HTERT RPE-1 (cell line): ENCODE data around the gene TMEM204.

Experiments used
- in situ Hi-C: fragments of 300-500 bp; cut with MboI; formaldehyde crosslinking; loops from 4 replicates; pipeline ENCODE4 v1.14.3; 2020; ENCODE audit warnings: low sequenced_read_pairs

The TMEM204 gene

DNA sequence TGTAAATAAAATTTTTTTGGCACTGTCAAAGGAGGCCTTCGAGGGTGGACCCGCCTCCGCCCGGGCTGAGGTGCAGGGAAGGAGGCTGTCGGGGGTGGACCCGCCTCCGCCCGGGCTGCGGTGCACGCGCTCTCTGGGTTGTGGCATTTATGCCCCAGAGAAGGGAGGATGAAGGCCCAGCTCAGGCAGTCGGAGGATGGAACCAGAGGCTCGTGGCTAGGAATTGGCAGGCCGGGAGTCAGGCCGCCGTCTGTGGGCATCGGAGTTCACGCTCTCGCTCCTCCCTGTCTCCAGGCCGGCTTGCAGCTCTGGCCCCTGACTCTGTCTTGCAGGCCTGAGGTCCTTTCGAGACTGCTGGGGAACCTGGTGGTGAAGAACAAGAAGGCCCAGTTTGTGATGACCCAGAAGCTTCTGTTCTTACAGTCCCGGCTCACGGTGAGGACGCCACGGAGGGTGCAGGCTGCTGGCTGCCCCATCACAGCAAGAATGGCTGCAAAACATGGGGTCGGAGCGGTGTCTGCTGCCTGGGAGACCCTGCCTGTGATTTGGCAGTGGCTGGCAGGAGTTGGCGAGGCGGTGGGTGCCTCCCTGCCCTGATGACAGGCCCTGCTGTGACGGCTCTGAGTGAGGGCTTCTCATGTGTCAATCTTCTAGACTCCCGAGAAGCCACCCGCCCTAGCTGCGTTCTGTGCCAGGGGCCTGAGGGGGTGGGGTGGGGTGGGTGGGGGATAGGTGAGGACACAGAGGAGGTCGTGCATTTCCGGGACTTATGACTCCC lies 34.4 kb upstream of the TMEM204 start:
- in situ Hi-C loops, result no loop called here

DNA sequence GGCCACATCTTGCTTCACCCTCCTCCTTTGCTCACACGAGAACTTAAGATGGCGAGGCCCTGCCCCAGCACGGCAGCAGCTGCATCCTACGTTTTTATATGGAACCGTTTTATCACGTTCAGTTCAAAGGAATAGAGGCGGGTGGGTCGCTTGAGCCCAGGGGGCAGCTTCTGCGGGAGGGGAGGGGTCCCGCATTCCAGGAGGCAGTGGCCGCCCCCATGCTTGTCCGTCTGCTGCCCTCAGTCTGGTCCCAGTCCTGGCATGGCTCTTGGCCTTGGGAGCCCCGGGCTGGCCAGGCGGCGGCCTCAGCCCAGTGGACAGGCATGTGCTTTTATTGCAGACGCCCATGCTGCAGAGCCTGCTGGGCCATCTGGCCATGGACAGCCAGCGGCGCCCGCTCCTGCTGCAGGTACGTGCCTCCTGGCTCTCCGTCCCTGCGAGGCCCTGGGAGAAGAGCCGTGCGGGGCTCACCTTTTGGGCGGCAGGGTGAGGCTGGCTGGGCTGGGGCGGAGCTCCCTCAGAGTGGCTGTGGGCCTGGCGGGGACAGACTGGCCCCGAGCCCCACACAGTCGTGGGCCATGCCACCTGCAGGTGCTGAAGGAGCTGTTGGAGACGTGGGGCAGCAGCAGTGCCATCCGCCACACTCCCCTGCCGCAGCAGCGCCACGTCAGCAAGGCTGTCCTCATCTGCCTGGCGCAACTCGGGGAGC lies 33.6 kb upstream of the TMEM204 start:
- in situ Hi-C loops, result no loop called here

DNA sequence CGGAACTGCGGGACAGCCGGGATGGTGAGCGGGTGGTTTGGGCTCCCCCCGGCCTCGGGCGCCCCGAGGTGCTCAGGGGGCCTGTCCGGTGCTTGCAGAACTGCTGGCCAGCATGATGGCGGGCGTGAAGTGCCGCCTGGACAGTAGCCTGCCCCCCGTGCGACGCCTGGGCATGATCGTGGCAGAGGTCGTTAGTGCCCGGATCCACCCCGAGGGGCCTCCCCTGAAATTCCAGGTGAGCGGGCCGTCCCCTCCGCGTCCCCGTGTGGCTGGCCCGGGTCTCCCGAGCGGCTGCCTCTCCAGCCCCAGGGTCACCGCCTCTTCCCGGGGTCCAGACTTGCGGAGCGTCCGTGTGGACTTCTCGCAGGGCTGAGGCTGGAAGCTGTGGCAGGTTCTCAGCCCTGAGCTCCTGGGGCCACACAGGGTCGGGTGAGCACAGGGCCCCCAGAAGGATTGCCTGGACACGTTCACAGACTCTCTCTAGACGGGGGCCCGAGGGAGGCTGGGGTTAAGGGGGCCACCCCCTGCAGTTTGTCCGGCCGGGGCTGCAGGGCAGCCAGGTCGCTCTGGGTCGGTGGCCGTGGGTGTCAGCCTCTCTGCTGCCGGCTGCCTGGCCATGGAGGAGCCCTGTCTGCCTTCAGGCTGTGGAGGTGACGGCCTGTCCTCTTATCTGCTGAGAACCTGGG lies 32.9 kb upstream of the TMEM204 start:
- in situ Hi-C loops, result no loop called here

DNA sequence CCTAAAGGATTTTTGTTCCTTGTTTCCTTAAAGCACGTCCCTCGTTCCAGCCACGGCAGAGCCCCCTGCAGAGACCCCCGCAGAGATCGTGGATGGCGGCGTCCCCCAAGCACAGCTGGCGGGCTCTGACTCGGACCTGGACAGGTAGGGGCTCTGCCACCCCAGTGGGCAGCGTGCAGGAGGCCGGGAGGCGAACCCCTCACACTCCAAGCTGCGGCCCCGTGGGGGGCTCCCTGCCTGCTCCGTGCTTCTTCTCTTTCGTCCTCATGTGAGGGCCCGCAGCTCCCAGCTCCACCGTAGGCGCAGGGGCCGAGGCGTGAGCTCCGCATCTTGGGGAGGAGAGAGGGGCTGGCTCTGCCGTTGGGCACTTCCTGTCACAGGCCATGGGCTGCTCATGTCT lies 31.8 kb upstream of the TMEM204 start:
- in situ Hi-C loops, result no loop called here

DNA sequence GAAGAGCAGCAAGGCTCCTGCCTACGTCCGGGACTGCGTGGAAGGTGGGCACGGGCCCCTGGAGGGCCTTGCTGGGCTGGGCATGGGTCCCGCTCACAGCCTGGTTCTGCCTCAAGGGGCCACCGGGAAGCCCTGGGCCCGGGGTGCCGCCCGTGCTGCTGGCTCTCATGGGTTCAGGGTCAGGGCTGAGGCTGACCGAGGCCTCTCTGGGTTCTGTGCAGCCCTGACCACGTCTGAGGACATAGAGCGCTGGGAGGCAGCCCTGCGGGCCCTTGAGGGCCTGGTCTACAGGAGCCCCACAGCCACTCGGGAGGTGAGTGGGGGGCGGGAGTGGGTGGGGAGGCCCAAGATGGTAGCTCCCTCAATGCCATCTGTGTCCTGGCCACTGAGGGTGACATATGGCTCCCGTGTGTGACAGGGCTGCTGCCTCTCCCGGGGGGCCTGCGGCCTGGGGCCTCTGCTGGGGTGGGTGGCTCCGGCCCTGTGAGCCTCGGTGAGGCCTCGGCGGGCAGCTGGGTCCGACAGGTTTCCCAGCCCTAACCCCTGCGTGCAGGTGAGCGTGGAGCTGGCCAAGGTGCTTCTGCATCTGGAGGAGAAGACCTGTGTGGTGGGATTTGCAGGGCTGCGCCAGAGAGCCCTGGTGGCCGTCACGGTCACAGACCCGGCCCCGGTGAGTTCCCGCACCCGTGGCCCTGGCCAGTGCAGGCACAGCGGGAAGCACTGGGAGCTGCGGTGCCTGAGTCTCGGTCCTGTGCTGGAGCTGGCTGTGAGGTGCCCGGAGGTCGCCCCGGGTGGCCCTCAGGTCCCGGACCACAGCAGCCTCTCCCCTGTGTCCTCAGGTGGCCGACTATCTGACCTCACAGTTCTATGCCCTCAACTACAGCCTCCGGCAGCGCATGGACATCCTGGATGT lies 31.1 kb upstream of the TMEM204 start:
- in situ Hi-C loops, result no loop called here

DNA sequence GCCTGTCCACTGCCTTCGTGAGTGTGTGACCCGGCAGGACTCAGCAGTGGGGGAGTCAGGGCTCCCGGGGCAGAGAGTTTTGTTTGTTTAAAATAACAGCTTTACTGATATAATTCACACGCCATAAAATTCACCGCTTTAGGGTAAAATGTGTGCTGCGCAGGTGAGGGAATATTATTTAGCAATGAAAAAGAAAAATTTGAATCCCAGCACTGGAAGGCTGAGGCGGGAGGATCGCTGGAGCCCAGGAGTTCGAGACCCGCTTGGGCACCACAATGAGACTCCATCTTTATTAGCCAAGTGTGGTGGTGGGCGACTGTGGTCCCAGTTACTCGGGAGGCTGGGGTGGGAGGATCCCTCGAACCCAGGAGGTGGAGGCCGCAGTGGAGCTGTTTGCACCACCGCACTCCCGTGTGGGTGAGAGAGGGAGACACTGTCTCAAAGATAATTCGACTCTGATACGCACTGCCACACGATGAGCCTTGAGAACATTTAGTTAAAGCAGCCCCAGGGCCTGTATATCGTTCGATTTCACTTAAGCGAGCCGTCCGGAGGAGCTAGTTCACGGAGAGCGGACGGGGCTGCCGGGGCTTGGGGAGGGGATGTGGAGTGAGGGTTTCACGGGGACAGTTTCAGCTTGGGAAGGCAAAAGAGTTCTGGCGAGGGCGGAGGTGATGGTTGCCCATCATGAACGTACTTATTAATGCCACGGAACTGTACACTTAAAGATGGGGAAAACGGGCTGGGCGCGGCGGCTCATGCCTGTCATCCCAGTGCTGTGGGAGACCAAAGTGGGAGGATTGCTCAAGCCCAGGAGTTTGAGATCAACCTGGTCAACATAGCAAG lies 30.1 kb upstream of the TMEM204 start:
- in situ Hi-C loops, result no loop called here

DNA sequence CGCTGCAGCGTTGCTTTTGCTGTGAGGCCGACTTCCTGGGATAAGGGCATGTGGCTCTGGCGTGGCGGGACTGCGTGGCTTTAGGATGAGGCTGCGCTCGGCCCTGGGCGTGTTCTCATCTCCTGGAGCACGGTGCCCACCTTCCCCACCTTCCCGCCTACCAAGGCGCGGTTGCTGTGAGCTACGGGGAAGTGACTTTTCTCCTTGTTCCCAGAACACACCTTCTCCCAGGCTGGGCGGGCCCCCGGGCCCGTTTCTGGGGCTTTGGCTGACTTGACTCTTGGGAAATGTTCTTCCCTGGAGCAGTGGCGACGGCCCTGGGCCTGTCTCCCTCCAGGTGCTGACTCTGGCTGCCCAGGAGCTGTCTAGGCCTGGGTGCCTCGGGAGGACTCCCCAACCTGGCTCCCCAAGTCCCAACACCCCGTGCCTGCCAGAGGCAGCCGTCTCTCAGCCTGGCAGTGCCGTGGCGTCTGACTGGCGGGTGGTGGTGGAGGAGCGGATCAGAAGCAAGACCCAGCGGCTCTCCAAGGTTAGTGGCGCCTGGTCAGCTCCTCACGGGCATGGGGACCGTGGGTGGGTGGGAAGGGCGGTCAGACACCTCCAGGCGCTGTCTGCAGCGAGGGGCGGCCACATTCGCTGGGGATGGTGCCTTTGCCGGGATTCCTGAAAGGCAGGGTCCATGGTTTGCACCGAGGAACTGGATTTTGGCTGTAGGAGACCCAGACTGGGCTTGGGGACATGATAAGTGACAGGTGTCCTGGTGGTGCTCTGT lies 28.2 kb upstream of the TMEM204 start:
- in situ Hi-C loops, result no loop called here

DNA sequence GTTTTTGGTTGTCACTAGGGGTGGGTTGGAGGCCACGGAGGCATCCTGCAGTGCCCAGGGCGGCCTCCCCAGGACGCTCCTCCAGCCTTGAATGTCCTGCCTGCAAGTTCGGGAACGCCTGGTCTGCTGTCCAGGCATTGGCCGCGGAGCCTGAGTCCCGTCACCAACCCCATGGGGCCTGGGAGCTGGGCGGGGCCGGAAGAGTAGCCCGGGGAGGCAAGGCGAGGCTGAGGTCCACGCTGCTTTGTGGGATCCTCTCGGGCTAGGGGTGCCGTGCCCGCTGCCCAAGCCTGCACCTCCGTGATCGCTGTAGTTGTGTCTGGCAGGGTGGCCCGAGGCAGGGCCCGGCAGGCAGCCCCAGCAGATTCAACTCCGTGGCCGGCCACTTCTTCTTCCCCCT lies 27.6 kb upstream of the TMEM204 start:
- in situ Hi-C loops, result no loop called here

DNA sequence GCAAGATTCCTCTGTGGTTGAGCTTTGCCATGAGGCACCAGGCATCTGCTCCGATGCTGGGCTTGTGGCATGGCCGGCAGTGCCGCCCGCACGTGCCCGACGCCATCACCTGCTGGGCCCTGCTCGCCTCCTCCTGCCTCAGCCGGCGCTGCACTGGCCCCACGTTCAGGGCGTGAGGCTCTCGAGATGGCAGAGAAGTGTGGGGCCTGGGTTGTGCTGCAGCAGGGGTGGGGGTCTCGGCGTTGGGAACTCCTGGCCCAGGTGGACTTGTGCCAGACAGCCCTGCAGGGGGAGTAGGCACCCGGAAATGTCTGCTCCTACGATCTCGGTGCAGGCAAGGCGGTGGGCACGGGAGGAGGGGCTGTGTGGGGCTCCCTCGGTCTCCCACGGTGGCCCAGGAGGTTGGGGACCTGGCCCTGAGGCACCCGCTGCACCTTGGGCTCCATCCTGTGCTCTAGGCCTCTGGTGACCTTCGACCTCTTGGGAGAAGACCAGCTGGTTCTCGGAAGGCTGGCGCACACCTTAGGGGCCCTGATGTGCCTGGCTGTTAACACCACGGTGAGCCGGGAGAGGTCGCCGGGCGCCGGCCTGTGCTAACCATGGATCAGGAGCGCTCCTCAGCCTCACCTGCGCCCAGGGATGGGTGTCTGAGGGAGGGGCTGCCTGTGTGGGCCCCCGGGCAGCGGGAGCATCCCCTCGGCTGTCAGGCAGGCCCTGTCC lies 26.8 kb upstream of the TMEM204 start:
- in situ Hi-C loops, result no loop called here

DNA sequence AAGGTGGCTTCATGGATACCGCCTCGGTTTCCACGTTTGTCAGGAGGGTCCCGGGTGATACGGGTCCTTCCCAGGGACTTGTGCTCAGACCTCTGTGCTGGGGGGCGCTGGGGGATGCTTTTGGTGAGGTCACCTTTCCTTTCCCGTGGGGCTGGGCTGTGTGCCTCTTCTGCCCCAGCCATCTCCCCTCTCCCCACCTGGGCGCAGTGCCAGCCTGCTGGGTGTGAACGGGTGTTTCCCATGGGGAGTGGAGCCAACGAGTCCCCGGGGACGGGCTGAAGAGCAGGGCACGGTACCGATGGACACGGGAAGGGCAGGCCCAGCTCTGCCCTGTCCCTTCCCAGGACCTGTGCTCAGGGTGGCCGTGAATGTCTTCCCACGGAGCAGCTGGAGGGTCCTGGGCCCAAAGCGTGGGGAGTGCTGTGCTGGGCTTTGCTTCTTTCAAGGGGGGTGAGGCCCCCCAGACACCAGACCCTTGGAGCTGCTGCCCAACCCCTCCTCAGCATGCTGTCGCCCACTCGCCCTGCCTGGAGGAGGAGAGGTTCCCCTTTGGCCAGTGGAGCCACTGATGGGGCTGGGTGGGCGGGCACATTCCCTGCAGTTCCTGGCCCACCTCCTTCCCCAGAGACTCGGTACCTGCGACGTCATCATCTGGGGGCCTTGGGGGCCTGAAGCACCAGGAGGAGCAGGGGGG lies 24.8 kb upstream of the TMEM204 start:
- in situ Hi-C loops, result no loop called here

DNA sequence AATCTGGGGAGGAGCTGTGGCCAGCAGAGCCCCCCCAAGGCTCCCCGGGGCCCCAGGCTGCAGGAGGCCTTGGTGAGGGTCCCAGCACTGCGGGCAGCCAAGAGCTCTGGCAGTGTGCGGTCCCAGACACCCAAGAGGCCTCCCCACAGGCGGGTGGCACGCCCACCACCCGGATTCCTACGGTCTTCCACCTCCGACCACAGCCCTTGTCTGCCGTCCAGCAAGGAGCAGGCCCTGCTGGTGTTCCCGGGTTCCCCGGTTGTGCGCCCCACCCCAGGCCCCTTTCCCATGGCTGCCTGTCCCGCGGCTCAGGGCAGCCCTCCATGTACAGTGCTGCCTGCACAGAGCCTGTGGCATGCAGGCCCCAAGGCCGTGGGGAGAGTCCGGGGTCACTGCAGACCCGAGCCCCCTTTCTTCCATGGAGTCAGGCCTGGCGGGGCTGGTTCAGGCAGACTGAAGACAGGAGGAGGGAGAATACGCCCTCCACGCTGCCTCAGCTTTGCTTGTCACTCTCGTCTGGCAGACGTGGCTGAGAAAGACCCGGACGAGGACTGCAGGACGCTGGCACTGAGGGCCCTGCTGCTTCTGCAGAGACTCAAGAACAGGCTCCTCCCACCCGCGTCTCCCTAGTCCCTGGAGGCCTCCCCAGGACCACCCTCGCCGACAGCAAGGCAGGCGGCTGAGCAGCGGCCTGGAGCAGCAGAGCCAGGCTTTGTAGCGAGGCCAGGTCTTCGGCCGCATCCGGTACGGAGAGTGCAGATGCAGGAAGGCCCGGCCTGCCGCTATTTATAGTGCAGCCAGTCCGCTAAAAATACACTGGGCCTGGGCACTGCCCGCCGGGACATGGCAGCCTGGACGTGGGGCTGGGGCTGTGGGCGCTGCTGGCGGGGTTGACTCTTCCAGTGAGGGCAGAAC lies 23.9 kb upstream of the TMEM204 start:
- in situ Hi-C loops, result no loop called here

DNA sequence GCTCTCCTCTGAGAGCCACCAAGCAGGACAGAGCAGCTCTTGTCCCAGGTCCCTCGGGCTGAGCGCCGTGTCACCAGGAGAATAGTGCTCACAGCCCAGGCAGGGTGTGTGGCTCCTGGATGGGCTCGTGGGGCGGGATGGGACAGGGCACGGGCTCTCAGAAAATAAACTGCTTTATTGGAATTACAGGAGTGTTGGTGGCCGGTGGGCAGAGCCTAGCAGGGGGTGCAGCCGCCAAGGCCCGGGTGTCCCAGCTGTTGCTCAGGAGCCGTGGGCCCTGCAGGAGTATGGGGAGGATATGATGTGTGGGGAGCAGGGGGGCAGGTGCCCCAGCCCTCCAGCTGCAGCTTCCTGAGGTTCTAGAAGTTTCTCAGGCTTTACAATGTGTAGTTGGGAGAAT lies 23.2 kb upstream of the TMEM204 start:
- in situ Hi-C loops, result no loop called here

DNA sequence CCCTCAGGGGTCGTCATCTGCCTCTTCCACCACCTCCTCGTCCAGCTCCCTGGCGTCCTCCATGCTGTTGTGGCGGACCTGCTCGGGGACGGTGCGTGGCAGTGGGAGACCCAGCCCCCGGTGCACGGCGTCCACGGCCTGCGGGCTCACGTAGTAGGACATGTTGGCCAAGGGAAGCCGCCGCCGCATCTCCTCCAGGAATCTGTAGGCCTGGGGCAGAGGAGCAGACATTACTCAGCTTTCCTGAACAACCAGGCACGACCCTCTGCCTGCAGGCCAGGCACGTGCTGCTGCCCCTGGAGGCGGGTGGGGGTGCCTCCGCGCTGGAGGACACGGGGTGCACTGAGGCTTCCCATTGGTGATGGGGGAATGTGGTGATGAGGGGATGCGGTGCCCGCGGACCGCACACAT lies 22.5 kb upstream of the TMEM204 start:
- in situ Hi-C loops, result no loop called here

DNA sequence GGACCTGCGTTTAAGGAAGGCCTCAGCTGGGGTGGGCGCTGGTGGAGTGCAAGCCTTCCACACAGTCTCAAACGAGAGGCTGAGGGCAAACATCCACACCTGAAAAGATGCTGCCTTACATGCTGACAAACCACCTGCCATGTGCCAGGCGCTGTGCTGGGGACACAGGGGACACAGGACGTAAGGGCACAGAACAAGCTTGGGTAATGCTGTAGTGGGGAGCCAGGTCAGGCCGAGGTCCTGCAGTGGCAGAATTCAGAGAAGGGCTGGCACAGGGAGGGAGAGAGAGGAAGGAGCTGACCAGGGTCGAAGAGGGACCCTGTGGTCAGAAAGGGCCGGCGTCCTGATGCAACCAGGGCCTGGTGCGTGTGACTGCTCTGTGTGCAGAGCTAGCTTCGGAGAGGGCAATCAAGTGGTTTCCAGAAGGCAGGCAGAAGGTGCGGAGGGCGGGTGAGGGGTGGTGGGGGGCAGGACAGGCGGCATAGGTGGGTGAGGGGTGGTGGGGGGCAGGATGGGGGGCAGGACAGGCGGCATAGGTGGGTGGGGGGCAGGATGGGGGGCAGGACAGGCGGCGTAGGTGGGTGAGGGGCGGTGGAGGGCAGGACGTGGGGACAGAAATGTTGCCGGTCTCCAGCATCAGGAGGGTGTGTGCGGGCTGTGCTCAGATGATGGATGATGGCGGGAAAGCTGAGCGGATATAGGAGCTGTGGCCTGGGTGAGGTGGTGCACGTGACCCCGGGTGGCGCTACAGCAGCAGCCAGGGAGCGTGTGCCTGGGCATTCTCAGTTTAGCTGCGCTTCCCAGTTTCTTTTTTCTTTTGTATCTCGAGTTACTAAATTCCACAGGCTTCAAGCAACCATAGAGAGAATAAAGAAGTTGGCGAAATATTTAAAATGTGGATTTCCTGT lies 21.6 kb upstream of the TMEM204 start:
- in situ Hi-C loops, result no loop called here

DNA sequence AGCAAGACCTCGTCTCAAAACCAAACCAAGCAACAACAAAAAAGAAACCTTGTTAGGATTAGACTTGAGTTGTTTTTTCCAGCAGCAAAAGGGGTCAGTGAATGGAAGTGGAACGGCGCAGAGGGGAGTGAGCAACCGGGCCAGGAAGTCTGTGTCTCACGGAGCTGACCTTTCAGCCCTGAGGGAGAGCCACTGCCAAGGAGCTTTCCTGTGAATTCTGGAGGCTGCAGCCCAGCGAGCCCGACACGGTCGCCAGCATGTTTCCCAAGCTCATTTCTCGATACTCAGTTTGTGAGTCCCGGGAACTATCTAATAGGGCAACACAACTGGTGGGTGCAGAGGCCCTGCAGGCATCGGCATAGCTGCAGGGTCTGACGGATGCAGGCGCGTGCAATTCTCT lies 20.7 kb upstream of the TMEM204 start:
- in situ Hi-C loops, result no loop called here

DNA sequence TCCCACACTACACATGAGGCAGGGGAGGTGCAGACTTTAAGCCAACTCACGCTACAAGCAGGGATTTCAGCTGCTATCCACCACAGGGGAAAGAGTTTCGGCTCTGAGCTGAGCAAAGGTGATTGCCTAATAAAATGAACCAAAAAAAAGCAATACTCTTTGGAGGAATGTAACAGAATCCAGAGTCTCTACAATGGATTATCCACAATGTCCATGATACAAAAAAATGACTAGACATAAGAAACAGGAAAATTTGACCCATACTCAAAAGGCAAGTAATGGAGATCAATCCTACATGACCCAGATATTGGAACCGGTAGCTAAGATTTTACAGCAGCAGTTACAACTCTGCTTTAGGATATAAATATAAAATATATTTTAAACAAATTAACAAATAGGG lies 19.0 kb upstream of the TMEM204 start:
- in situ Hi-C loops, result no loop called here
